GM19455 (cell line): ENCODE data around the gene MYO9B.

ENCODE experiments used
- ATAC-seq: cut with Tn5 transposase; IDR thresholded peaks from one replicate; pipeline ENCODE4 v1.9.1; 2021; ENCODE audit not compliant: unreplicated experiment

The MYO9B gene

GRCh38 chr19:17259118-17259780, 183.7 kb downstream of the MYO9B start:
- no peak for ATAC-seq

GRCh38 chr19:17259934-17260333, 184.4 kb downstream of the MYO9B start:
- no peak for ATAC-seq

- ATAC-seq = peak; percentile 68
Observed at GRCh38 chr19:17260842-17261325, 185.3 kb downstream of the MYO9B start.

- no peak for ATAC-seq
Observed at GRCh38 chr19:17262557-17262956, 187.0 kb downstream of the MYO9B start.
